Naive B cell (primary cell): ENCODE results near the gene SIAE. TPM values are rescaled to one million over a fixed set of nuclear protein-coding genes. Genes with fewer than 3 reads are reported as not detected.

Experiments used
- ATAC-seq, 2 donors: fragments of 150-1000 bp; cut with Tn5 transposase; 2 replicates each; pipeline ENCODE4 v1.10.0; 2021; ENCODE audit warnings: low read depth in 2 of 2, mild to moderate bottlenecking in 2 of 2, moderate library complexity in 2 of 2
- DNase-seq: peaks from one replicate; pipeline ENCODE4 v3.0.0; 2022
- H3K27ac Mint-ChIP-seq, 6 donors: one replicate each; pipeline ENCODE4 v1.8.0; 2020 to 2022; ENCODE audit warnings: mild to moderate bottlenecking in 6 of 6, mixed read lengths in 6 of 6, moderate library complexity in 5 of 6, inconsistent platforms in 2 of 6
- H3K27me3 Mint-ChIP-seq, 3 donors: one replicate each; pipeline ENCODE4 v1.8.0; 2021 to 2022; ENCODE audit warnings: mixed read lengths in 3 of 3, mild to moderate bottlenecking in 1 of 3
- H3K36me3 Mint-ChIP-seq, 2 donors: one replicate each; pipeline ENCODE4 v1.8.0; 2020 to 2022; ENCODE audit warnings: mixed read lengths in 2 of 2, inconsistent platforms in 1 of 2, mild to moderate bottlenecking in 1 of 2
- H3K4me1 Mint-ChIP-seq, 3 donors: one replicate each; pipeline ENCODE4 v1.8.0; 2020 to 2022; ENCODE audit warnings: mixed read lengths in 3 of 3, inconsistent platforms in 1 of 3, mild to moderate bottlenecking in 1 of 3, moderate library complexity in 1 of 3
- H3K4me3 Mint-ChIP-seq, 8 donors: one replicate each; pipeline ENCODE4 v1.8.0; 2020 to 2022; ENCODE audit warnings: mild to moderate bottlenecking in 8 of 8, mixed read lengths in 8 of 8, moderate library complexity in 8 of 8, inconsistent platforms in 2 of 8
- H3K9me3 Mint-ChIP-seq, 7 donors: one replicate each; pipeline ENCODE4 v1.8.0; 2020 to 2022; ENCODE audit warnings: mixed read lengths in 7 of 7, mild to moderate bottlenecking in 5 of 7, inconsistent platforms in 2 of 7, moderate library complexity in 1 of 7
- polyA plus RNA-seq, 6 donors: library from polyadenylated mRNA; unstranded; fragments of 300-500 nt; fragmentation: Illumina TruSeq; gene quantifications; one replicate each; pipeline ENCODE4 v1.2.3, GENCODE V29; 2021; ENCODE audit warnings: low read depth in 6 of 6

SIAE gene
- polyA plus RNA-seq, 6 donors from 2014 or later: 2.4 to 3.9 (median 3.2) TPM

- Mint-ChIP-seq H3K9me3 (no peaks in the 10 kb centered on the region), H3K36me3 (peaks cover 8 to 11% of the 10 kb centered on the region in 2 donors), H3K27ac (peak overlapping the region in 1 of 6 donors; percentile 73), H3K4me3 (no peak overlapping the region), H3K27me3 (no peaks in the 10 kb centered on the region), H3K4me1 (no peaks in the 10 kb centered on the region)
- DNase-seq (no peak), ATAC-seq (no peak)
Measured at GRCh38 chr11:124658501-124658900, 15.0 kb downstream of the SIAE start.

GRCh38 chr11:124657904-124658303, 15.6 kb downstream of the SIAE start:
- no peaks in the 10 kb centered on the region for H3K27me3 Mint-ChIP-seq
- ATAC-seq (no peak), DNase-seq (no peak)
- no peak overlapping the region for H3K4me3 Mint-ChIP-seq
- H3K27ac Mint-ChIP-seq: peak overlapping the region in 1 of 6 donors; percentile 22
- no peaks in the 10 kb centered on the region for H3K9me3 Mint-ChIP-seq
- peaks cover 14 to 17% of the 10 kb centered on the region in 2 donors for H3K36me3 Mint-ChIP-seq
- no peaks in the 10 kb centered on the region for H3K4me1 Mint-ChIP-seq

- Mint-ChIP-seq H3K27me3 (no peaks in the 10 kb centered on the region), H3K9me3 (no peaks in the 10 kb centered on the region), H3K36me3 (peaks cover 17 to 21% of the 10 kb centered on the region in 2 donors), H3K4me3 (no peak overlapping the region), H3K27ac (no peak overlapping the region), H3K4me1 (no peaks in the 10 kb centered on the region)
- ATAC-seq: no peak
- DNase-seq: no peak
Measured at GRCh38 chr11:124656774-124657630, 16.5 kb downstream of the SIAE start.

GRCh38 chr11:124648610-124649009, 24.9 kb downstream of the SIAE start:
- DNase-seq: no peak
- H3K27ac Mint-ChIP-seq: peak overlapping the region in 1 of 6 donors; percentile 16
- H3K36me3 Mint-ChIP-seq: peaks cover 10 to 17% of the 10 kb centered on the region in 2 donors

GRCh38 chr11:124646148-124646547, 27.4 kb downstream of the SIAE start:
- ATAC-seq (peak; percentile 91 to 95), DNase-seq (peak; percentile 26)
- Mint-ChIP-seq H3K4me1 (peaks cover 13 to 19% (median 19%) of the 10 kb centered on the region in 3 donors), H3K27ac (peak overlapping the region in 4 of 6 donors; percentile 4 to 53 (median 18)), H3K4me3 (no peak overlapping the region), H3K9me3 (no peaks in the 10 kb centered on the region), H3K36me3 (no peaks in the 10 kb centered on the region), H3K27me3 (no peaks in the 10 kb centered on the region)

More at GRCh38 chr11:124648610-124649009, 24.9 kb downstream of the SIAE start:
- H3K9me3 Mint-ChIP-seq: no peaks in the 10 kb centered on the region
- no peak for ATAC-seq
- peak overlapping the region in 1 of 8 donors; percentile 7 for H3K4me3 Mint-ChIP-seq
- H3K4me1 Mint-ChIP-seq: peaks cover 10 to 19% (median 19%) of the 10 kb centered on the region in 3 donors
- no peaks in the 10 kb centered on the region for H3K27me3 Mint-ChIP-seq

GRCh38 chr11:124644426-124645280, 28.9 kb downstream of the SIAE start:
- Mint-ChIP-seq H3K27ac (peak overlapping the region in 3 of 6 donors; percentile 13 to 33 (median 18)), H3K9me3 (no peaks in the 10 kb centered on the region), H3K27me3 (no peaks in the 10 kb centered on the region), H3K4me1 (peaks cover 13 to 19% (median 19%) of the 10 kb centered on the region in 3 donors), H3K4me3 (peak overlapping the region in 1 of 8 donors; percentile 75), H3K36me3 (no peaks in the 10 kb centered on the region)
- peak; percentile 43 to 48 for ATAC-seq
- peak; percentile 35 for DNase-seq

GRCh38 chr11:124643605-124644425, 29.7 kb downstream of the SIAE start:
- H3K9me3 Mint-ChIP-seq: no peaks in the 10 kb centered on the region
- DNase-seq (no peak), ATAC-seq (no peak)
- no peaks in the 10 kb centered on the region for H3K36me3 Mint-ChIP-seq
- peaks cover 13 to 19% (median 19%) of the 10 kb centered on the region in 3 donors for H3K4me1 Mint-ChIP-seq
- H3K27me3 Mint-ChIP-seq: no peaks in the 10 kb centered on the region
- no peak overlapping the region for H3K4me3 Mint-ChIP-seq
- H3K27ac Mint-ChIP-seq: peak overlapping the region in 1 of 6 donors; percentile 61

GRCh38 chr11:124643042-124643604, 30.4 kb downstream of the SIAE start:
- Mint-ChIP-seq H3K9me3 (no peaks in the 10 kb centered on the region), H3K4me3 (no peak overlapping the region), H3K4me1 (peaks cover 13 to 19% (median 19%) of the 10 kb centered on the region in 3 donors), H3K27ac (peak overlapping the region in 1 of 6 donors; percentile 61), H3K36me3 (peaks cover 0 to 4% of the 10 kb centered on the region in 2 donors), H3K27me3 (no peaks in the 10 kb centered on the region)
- no peak for DNase-seq
- ATAC-seq: no peak

- H3K9me3 Mint-ChIP-seq: no peaks in the 10 kb centered on the region
- no peak overlapping the region for H3K4me3 Mint-ChIP-seq
- H3K4me1 Mint-ChIP-seq: peaks cover 13 to 19% (median 19%) of the 10 kb centered on the region in 3 donors
- H3K27ac Mint-ChIP-seq: peak overlapping the region in 1 of 6 donors; percentile 49
- DNase-seq (no peak), ATAC-seq (no peak)
- no peaks in the 10 kb centered on the region for H3K27me3 Mint-ChIP-seq
- peaks cover 0 to 8% of the 10 kb centered on the region in 2 donors for H3K36me3 Mint-ChIP-seq
Measured at GRCh38 chr11:124642628-124643027, 30.9 kb downstream of the SIAE start.

GRCh38 chr11:124640666-124641065, 32.9 kb downstream of the SIAE start:
- Mint-ChIP-seq H3K9me3 (no peaks in the 10 kb centered on the region), H3K4me1 (peaks cover 8 to 10% (median 10%) of the 10 kb centered on the region in 3 donors), H3K27me3 (no peaks in the 10 kb centered on the region), H3K27ac (no peak overlapping the region), H3K4me3 (no peak overlapping the region), H3K36me3 (peaks cover 0 to 14% of the 10 kb centered on the region in 2 donors)
- ATAC-seq (no peak), DNase-seq (no peak)

- ATAC-seq (no peak), DNase-seq (no peak)
- H3K4me1 Mint-ChIP-seq: peaks cover 0 to 3% (median under 1%) of the 10 kb centered on the region in 3 donors
- H3K4me3 Mint-ChIP-seq: no peak overlapping the region
- no peaks in the 10 kb centered on the region for H3K27me3 Mint-ChIP-seq
- no peak overlapping the region for H3K27ac Mint-ChIP-seq
- peaks cover 0 to 14% of the 10 kb centered on the region in 2 donors for H3K36me3 Mint-ChIP-seq
- H3K9me3 Mint-ChIP-seq: no peaks in the 10 kb centered on the region
Measured at GRCh38 chr11:124639186-124639585, 34.4 kb downstream of the SIAE start.

GRCh38 chr11:124638500-124638899, 35.0 kb downstream of the SIAE start:
- Mint-ChIP-seq H3K36me3 (peaks cover under 1 to 15% of the 10 kb centered on the region in 2 donors), H3K27me3 (no peaks in the 10 kb centered on the region), H3K9me3 (no peaks in the 10 kb centered on the region), H3K27ac (peak overlapping the region in 2 of 6 donors; percentile 44 to 57), H3K4me3 (no peak overlapping the region), H3K4me1 (peaks cover 0 to 3% (median 0%) of the 10 kb centered on the region in 3 donors)
- no peak for ATAC-seq
- no peak for DNase-seq
